IPS-11a (cell line): ENCODE data around the gene EIF4A2.

Source experiments
- H3K4me3 ChIP-seq: one replicate; pipeline ENCODE4 v1.5.1; 2013; ENCODE audit warnings: low read depth, low read length, control low read depth

The EIF4A2 gene

DNA sequence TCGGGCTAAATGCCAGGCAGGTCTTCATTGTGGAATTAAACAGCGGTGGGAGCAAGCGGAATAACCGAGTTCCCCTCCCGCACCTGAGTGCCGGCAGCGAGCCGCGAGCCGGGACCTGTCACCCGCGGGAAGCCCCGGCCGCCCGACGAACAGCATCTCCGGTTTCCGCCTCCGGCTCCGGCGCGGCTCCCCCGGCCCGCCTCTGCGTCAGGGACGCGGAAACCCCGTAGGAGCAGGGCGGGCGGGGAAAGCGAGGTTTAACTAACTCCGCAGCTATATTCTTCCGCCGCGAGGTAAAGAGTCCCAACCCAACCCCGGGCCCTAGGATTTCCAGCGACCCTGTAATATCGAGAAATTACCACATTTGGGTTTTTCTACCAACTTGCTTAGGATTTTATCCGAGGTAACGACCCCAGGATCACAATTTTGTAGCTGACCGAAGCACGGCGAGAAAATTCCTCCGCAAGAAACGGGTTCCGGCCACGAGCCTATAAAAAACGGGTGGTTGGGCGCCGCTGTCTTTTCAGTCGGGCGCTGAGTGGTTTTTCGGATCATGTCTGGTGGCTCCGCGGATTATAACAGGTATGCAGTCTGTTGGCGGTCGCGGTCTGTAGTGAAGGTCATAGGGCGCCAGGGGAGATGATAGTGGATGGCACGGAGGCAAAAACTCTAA, at the start of gene EIF4A2:
EIF4A2 (plus strand) TSS at position 520 of the 673 bp plus-strand sequence; CDS start at position 554, 34 bp downstream.
- H3K4me3 ChIP-seq, result peak within 1 kb of the TSS; percentile 100

DNA sequence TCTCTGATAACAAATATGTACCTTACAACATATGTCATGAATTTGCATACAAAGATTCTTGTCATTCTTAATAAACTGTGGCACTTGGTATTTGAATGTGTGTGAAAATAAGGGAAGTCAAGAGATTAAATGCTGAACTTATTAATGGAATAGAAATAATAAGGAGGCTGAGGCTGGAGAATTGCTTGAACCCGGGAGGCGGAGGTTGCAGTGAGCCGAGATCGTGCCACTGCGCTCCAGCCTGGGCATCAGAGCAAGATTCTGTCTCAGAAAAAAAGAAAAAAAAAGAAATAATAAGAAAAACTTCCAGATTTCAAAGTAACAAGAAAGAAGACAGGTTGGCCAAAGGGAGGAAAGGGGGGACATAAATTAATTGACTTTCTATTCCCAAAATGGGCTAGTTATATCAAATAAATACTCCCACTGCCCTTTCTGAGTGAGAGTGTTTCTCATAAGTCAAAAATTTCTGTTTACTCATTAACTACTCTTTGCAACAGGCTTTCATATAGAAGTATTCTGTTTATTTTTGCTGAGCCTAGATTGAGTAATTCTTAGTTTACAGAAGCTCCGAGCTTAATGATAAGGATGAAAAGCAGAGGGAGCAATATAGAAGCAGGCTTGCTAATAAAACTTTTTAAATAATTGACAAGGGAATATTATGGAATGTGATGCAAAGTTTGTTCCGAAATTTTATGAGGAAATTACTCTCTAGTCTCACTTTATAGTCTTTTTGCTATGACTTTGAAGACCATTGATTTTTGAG, 40.6 kb upstream of the EIF4A2 start:
- no peak overlapping the region for H3K4me3 ChIP-seq

DNA sequence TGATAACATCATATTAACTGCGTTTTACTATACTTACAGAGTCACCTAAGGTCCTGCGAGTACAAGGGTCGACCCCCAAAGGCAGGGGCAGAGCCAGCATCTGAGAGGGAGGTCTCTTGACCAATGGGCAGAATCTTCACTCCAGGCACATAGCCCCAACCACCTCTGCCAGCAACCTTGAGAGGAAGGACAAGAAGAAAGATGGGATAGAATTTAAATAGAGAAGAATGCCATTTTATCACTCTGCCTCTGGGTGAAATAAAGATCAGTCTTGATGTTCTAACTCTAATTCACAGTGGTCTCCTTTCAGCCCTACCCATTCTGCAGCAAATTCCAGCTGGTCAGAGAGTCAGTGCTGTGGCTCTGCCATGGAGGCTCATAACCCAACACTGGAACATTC, 39.7 kb upstream of the EIF4A2 start:
- no peak overlapping the region for H3K4me3 ChIP-seq

DNA sequence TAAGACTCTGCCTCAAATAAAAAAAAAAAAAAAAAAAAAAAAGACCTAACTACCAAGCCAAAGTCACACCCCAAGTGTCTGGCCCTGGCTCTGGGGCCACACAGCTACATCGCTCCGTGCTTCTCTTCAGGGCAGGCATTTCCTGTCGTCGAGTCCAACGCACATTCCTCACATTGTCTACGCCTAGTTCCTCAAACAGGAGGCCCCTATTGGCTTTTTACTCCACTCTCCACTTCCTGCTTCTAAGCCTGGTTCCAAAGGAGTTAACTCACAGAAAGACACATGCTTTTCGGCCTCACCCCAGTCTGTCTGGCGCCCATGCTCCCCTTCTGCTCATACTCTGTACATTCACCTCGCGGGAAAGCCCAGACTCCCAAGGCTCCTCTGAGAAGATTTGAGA, 37.4 kb upstream of the EIF4A2 start:
- H3K4me3 ChIP-seq, result no peak overlapping the region

DNA sequence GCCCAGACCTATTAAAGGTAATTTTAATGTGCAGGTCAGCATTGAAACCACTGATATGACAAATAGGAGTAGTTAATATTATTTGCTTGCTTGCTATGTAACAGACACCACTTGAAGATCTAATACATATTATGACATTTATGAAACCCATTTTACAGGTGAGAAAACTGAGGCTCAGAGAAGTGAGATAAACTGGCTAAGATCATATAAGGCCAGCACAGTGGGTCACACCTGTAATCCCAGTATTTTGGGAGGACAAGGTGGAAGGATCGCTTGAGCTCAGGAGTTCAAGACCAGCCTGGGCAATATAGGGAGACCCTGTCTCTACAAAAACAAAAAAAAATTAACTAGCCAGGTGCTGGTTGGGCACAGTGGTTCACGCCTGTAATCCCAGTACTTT, 33.1 kb upstream of the EIF4A2 start:
- H3K4me3 ChIP-seq, result no peak overlapping the region

DNA sequence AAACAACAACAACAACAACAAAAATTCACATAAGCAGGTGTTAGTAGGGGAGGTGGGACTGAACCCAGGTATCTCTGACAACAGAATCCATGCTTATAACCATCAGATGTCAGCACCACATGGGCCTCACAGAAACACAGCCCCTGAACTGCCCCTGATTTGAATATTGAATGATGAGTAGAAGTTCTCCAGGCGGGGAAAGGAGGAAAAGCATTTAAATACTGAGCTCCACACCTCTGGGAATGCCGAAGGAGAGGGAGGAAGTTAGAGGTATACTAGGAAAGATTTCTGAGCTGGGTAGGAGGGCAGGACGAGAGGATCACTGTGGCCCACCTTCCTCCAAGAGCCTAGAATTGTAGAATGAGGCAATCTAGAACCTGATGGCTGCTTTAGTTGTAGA, 31.9 kb upstream of the EIF4A2 start:
- no peak overlapping the region for H3K4me3 ChIP-seq

DNA sequence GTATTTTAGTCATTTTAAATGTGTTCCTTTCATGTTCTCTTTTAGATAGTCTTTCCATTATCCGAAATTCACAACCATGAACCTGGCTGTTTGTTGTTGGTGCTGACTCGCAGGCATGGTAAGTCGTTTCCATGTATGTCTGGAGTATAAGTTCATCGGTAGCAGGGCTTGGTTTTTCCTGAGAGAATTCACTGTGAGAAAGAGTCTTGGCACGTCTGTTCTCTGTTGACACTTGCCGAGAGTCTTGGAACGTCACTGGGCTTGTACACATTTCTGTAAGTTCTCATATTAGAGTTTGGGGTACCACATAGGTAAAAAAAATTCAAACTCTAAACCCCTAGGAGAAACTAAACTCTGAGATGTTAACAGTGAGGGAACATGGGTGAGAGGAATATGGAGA, 29.4 kb upstream of the EIF4A2 start:
- H3K4me3 ChIP-seq, result no peak overlapping the region

DNA sequence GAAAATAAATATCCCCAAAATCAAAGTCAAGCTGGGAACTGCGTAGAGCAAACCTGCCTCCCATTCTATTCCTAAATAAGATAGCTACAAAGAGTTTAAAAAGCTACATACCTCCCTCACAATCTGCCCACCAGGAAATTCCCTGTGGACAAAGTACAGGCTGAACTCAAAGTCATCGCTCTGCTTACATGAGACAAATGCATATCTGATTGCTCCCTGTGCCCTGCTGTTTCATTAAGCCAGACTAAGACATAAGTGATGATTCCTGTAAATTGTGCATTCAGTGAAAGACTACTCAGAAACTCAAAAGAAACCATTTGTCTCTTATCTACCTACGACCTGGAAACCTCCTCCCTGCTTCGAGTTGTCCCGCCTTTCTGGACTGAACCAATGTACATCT, 28.5 kb upstream of the EIF4A2 start:
- H3K4me3 ChIP-seq, result no peak overlapping the region

DNA sequence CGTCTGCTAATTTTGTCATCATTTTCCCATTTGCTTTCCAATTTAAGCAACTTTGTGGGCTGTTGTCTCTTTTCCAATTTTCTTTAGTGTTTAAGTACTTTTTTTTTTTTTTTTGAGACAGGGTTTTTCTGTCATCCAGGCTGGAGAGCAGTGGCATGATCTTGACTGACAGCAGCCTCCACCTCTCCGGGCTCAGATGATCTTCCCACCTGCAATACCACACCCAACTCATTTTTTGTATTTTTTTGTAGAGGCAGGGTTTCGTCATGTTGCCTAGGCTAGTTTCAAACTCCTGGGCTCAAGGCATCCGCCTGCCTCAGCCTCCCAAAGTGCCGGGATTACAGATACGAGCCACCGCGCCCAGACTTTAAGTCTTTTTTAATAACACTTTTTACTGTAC, 26.2 kb upstream of the EIF4A2 start:
- H3K4me3 ChIP-seq, result no peak overlapping the region

DNA sequence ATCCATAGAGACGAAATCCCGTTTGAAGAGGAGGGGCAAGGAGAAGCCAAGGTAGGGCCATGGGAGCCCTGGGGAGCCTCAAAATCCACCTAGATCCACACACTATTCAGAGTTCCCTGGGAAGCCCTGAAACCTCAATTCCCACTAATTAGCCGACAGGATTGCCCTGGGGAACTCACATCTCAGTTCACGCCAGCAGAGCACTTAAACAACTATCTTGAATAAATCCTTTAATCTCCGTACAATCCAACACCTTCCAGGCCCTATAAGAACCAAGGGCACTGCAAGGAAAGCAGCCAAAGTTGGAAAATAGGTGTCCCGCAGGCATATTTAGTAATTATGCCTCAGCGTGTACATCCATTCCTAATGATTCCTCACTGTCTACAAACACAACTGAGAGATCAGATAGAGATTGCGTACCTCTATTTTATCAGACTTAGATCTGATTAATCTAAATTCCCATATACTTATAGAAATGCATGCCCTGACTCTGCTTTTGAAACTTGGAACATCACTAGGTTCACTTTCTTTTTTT, 25.6 kb upstream of the EIF4A2 start:
- no peak overlapping the region for H3K4me3 ChIP-seq

DNA sequence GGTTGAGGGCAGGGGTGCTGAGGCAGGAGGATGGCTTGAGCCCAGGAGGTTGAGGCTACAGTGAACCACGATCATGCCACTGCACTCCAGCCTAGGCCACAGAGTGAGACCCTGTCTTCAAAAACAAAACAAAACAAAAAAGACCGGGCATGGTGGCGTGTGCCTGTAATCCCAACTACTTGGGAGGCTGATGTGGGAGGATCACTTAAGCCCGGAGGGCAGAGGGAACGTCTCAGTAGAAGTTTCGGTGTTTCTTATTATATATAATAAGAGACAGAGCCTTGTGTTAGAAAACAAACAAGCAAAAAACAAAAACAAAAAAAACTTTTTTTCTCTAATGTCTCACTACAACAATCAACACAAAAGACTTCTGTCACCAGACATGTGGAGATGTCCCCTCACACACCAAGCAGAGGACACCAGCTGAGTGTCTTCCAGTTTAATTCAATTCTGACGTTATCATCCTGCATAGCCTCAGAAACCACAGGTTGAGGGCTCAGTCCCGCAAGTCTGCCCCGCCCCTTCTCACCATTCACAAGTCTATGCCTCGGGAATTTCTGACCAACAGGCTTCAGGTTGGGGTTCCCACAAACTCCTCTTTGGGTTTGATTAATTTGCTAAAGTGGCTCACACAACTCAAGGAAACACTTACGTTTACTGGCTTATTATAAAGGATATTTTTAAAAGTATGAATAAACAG, 24.0 kb upstream of the EIF4A2 start:
- no peak overlapping the region for H3K4me3 ChIP-seq

DNA sequence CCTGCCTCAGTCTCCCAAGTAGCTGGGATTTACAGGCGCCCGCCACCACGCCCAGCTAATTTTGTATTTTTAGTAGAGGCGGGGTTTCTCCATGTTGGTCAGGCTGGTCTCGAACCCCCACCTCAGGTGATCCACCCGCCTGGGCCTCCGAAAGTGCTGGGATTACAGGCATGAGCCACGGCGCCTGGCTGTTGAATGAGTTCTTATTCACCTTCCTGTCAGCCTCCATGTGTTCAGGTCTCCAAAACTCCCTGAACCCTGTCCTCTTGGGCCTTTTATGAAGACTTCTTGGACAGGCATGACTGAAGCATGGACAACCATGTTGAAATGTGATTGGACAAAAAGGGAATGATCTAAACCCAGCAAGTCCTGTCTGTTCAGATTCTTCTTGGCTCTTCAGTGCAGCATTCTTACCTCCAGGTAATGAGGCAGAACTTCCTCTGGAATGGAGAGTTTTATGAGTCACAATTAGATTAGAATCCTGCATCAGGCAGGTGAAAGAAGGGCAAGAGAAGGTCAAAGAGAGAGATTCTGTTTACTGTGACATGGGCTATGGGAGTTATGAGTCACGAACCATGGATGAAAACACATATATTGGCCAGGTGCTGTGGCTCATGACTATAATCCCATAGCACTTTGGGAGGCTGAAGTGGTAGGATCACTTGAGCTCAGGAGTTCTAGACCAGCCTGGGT, 23.1 kb upstream of the EIF4A2 start:
- no peak overlapping the region for H3K4me3 ChIP-seq

DNA sequence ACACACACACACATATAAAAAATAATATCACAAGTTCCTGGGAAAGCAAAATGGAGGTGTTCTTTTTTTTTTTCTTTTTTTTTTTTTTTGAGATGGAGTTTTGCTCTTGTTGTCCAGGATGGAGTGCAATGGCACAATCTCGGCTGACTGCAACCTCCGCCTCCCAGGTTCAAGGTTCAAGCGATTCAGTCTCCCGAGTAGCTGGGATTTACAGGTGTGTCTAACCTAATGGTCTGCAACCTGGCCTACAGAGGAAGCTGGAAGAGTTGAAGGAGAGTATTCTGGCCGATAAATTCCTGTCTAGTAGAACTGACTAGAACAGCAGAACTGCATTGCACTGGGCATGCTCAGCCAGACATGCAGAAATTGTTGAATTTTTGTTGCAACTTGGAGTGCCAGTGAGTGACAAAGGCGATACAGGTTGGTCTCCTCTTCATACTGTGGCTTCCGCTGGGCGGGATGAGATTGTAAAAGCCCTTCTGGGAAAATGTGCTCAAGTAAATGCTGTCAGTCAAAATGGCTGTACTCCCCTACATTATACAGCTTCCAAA, 22.4 kb upstream of the EIF4A2 start:
- no peak overlapping the region for H3K4me3 ChIP-seq

DNA sequence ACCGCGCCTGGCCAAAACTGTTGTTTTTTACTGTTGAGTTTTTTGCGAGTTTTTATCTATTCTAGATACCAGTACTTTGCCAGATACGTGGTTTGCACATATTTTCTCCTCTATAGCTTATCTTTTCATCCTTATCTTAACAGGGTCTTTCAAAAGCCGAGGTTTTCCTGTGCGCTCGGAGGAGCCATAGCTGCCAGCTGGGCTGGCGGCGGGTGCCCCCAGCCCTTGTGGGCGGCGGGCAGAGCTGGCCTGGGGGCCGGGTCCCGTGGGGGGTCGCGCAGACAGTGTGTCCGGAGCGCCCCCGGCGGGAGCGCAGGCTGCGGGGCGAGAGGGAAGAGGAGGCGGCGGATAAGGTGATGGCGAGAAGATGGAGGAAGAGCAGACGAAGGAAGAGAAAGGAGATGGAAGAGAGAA, 11.1 kb upstream of the EIF4A2 start:
- H3K4me3 ChIP-seq, result no peak overlapping the region

DNA sequence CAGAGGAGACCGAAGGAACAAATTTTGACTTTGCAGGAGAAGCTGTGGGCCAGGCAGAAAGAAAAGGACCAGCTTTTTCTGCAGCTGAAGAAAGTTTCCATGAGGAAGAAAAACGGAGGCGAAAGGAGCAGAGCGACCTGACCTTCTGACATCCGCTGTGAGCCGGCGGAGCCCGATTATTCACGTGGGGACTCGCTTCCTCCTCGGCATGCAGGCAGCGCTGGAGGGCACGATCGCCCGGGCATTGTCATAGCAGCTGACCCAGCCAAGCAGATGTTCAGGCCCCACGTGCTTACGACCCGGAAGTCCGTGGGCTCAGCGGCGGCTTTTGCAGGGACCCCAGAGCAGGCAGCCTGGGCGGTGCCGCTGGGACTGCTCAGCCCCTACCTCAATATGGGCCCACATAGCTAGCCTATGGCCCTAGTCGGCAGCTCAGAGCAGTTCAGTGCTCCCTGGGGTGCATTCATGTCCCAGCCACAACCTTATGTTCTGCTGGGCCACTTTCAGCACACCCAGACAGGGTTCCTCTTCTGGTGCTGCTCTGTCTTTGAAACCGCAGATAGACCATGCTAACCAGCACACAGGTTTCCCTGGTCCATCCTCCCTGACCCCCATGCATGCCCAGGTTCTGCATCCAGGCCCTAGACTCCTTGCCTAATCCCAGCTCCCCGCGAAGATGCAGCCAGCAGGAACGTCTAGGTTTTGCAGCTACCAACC, 10.5 kb upstream of the EIF4A2 start:
- H3K4me3 ChIP-seq, result no peak overlapping the region

DNA sequence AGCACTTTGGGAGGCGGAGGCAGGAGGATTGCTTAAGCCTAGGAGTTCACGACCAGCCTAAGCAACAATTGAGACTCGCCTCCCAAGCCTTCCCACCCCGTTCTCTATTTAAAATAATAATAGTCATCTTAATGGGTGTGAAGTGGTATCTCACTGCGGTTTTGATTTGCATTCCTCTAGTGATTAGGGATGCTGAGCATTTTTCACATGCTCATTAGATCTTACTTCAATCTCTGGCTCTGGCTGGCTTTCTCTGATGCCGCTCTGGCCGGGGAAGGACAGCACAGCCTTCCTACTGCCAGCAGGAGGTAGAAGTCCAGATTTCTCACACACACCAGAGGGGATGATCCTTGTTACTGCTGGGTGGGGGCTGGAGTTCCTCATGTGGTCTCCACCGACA, 7.4 kb upstream of the EIF4A2 start:
- no peak overlapping the region for H3K4me3 ChIP-seq

DNA sequence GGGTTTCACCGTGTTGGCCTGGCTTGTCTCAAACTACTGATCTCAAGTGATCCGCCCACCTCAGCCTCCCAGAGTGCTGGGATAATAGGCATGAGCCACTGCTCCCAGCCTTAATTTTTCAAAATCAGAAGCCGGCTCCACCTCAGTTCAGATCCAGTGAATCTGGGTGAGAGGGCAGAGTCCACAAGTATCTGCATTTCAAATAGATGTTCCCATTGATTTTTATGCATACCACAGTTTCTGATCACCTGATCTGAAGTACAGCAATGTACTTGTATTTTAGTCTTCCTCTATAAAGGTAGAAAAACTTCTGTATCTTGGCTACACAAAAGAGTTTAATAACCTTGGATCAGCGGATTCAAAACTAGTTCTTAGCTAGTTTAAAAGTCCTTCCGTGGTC, 4.2 kb upstream of the EIF4A2 start:
- no peak overlapping the region for H3K4me3 ChIP-seq

DNA sequence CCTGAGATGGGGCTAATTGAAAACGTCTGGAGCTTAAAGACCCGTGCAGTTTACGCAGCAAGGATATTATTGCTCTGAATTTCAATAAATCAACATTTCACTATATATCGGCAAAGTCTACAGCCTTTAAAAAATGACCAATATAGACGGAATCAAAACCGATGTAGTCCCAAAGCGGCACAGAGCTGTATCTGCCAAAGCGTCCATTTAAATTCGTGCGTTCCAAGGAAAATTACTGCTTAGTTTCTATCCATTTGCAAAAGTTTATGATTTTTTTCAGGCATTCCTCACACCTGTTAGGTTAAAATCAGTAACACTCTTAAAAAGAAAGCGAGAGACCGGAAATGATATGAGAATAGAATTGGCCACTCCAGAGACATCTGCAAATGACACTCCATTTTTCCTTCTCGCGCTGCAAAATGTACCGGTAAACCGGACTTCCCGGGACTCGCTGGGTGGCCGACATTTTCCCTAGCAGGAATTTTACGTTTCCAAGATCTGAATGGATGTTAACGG, 777 bp upstream of the EIF4A2 start:
- H3K4me3 ChIP-seq, result peak overlapping the region; percentile 100

DNA sequence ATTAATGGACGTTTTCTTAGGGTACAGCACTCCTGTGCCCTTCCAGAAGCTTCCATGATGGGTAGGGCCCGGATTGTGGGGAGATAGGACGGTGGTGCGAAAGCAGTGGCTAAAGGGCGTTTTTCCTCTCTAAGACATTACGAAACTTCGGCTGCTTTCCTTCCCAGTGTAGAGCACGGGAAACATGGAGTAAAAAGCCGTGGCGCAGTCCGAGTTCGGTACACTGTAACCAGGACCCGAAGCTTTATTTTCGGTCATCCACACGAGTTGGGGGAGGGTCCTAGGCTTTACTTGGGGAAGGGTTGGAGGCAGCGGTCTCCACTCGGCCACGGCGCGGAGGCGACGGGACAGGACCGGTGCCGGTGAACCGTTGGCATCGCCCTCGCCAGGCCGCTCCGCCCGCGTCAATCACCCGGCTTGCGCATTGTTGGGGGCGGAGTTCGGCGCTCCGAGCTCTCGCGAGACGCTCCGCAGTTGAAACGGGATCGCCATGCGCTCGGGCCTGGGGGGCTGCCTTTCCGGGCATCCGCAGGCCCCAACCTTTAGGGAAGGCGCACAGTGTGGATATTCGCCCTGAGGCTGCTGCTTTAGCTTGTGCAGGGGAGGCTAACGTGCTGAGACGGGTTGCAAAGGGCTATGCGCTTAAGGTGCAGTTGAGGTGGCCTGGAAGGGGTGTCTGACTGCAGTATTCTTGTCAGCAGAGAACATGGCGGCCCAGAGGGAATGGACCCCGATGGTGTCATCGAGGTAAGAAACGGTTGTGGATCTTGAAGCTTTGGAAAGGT, 546 bp downstream of the EIF4A2 start:
- H3K4me3 ChIP-seq, result peak overlapping the region; percentile 100
